Measurements from ENCODE around the gene CCN2. TPM values are rescaled to one million over a fixed set of nuclear protein-coding genes. Genes with fewer than 3 reads are reported as not detected.

CCN2 gene
- total and polyA plus RNA-seq, 2 donors (not counting 1 experiment from before 2014, with no cell fraction given): 0.81 to 1.3 TPM

DNA sequence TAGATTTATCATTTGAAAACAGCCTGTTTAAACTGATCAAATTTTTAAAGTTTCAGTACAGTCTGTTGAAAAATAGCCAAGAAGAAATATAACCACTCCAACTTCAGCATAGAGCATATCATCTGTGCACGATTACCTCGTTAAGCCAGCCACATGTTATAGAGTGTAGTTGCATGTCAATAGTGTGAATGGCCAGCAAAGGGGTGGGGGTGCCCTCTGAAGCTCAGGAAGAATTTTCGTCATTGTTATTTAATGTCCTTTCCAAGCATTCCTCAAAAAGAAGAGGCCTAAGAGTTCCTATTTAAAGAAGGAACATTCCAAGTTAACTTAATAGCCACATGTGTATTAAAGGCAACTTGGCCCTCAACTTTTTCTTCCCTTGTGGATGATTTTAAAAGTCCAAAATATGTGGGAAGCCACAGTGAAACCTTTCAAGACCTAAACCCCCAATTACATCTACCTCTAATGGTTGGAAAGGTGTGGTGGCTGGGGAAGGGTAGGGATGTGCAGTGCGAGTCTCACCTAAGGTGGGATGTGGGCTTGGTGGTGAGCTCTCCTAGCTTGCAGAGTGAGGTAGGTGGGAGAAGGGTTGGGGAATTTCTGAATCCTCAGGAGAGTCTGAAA is 1.8 kb upstream of the CCN2 start:
- WGBS (ENCODE audit: insufficient coverage): no CpG with 5 or more reads among the region's 4 CpGs
- no peaks in the 10 kb centered on the region for H3K9me3 ChIP-seq (ENCODE audit: control extremely low read depth in 1 of 3, control insufficient read depth in 2 of 3, insufficient read depth in 1 of 3, low read length in 2 of 3)
- H3K79me2 ChIP-seq (ENCODE audit: control insufficient read depth, insufficient read depth, low read length): no peaks in the 10 kb centered on the region
- H4K20me1 ChIP-seq (ENCODE audit: control insufficient read depth, insufficient read depth, low read length, poor library complexity, severe bottlenecking): no peaks in the 10 kb centered on the region
- H3K27me3 ChIP-seq (replicated peaks in 1 of 4; ENCODE audit: control extremely low read depth in 1 of 4, control insufficient read depth in 3 of 4, insufficient read depth in 4 of 4, low read length in 3 of 4): peaks cover 0 to 19% (median 17%) of the 10 kb centered on the region in 4 experiments
- H3K9ac ChIP-seq (ENCODE audit: low read length): no peak overlapping the region
- H3K27ac Mint-ChIP-seq: no peak overlapping the region
- H3K9me3 Mint-ChIP-seq (ENCODE audit: insufficient read depth): no peaks in the 10 kb centered on the region
- peaks cover 11 to 12% of the 10 kb centered on the region in 2 donors for H3K4me1 ChIP-seq (ENCODE audit: control insufficient read depth in 2 of 2, insufficient read depth in 2 of 2, low read length in 2 of 2)
- ChIA-PET POLR2A (interaction anchor here (0.6 kb wide), 1 partner anchor 152 kb away, joined by 3 read pairs; no protein-coding TSS in a partner anchor), CTCF (no interaction called here)
- no peak overlapping the region for H3K4me3 ChIP-seq (ENCODE audit: control extremely low read depth in 1 of 5, extremely low read depth in 1 of 5, insufficient read depth in 1 of 5, low read depth in 2 of 5, low read length in 4 of 5)
- DNase-seq: no peak
- H3K4me1 Mint-ChIP-seq: peaks cover 17% of the 10 kb centered on the region
- intact Hi-C loops (cut with micrococcal nuclease): no loop called here
- H3K36me3 ChIP-seq (replicated peaks in 1 of 2; ENCODE audit: control extremely low read depth in 1 of 2, control insufficient read depth in 1 of 2, extremely low read depth in 1 of 2, insufficient read depth in 2 of 2, low read length in 1 of 2): no peaks in the 10 kb centered on the region
- peaks cover 47% of the 10 kb centered on the region for H3K27me3 Mint-ChIP-seq
- TF ChIP-seq, protein P1, sequence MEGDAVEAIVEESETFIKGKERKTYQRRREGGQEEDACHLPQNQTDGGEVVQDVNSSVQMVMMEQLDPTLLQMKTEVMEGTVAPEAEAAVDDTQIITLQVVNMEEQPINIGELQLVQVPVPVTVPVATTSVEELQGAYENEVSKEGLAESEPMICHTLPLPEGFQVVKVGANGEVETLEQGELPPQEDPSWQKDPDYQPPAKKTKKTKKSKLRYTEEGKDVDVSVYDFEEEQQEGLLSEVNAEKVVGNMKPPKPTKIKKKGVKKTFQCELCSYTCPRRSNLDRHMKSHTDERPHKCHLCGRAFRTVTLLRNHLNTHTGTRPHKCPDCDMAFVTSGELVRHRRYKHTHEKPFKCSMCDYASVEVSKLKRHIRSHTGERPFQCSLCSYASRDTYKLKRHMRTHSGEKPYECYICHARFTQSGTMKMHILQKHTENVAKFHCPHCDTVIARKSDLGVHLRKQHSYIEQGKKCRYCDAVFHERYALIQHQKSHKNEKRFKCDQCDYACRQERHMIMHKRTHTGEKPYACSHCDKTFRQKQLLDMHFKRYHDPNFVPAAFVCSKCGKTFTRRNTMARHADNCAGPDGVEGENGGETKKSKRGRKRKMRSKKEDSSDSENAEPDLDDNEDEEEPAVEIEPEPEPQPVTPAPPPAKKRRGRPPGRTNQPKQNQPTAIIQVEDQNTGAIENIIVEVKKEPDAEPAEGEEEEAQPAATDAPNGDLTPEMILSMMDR (IDR thresholded peaks at IDR 0.05): no peak
- no peak for TF ChIP-seq EZH2 (IDR thresholded peaks at IDR 0.05; ENCODE audit: borderline replicate concordance, insufficient read depth, low read depth, low read length, poor library complexity, severe bottlenecking)
- H2AFZ ChIP-seq (ENCODE audit: insufficient read depth, low read depth, low read length, poor library complexity, severe bottlenecking): no peak overlapping the region
- no peak overlapping the region for H3K4me2 ChIP-seq (replicated peaks; ENCODE audit: low read depth, low read length, poor library complexity, severe bottlenecking)
- H3K4me3 Mint-ChIP-seq: no peak overlapping the region
- H3K27ac ChIP-seq (ENCODE audit: low read length in 2 of 2): no peak overlapping the region
- no peak for ATAC-seq (ENCODE audit: low read depth)

DNA sequence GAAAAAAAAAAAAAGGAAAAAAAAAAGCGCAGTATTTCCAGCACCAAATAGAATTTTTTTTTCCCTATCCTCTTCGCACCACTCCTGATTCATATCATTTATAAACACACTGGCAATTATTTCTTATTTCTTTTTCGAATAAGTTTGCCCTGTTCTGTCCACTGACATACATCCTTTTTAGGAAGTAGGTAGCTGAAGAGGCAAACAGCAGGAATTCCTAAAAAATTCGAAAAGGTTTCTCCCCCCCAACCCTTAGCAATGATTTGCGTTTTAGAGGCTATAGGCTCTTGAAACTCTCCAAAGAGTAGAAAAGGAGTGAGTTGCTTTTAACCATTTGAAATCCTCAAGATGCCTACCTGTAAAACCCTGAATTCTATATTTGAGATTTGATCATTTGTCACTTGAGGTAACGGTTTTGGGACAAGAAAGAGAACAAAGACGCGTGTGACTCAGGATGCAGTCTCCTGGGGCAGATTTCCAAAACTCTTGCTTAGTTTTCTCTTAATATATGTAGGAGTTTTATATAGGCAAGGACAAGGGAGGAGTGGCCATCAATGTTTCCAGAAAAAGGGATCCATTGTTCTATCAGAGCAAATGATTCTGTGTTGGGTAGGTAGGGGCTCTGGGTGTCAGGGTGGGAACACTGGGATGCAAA is 531 bp upstream of the CCN2 start:
- peak overlapping the region; percentile 77 for H2AFZ ChIP-seq (ENCODE audit: insufficient read depth, low read depth, low read length, poor library complexity, severe bottlenecking)
- H3K36me3 ChIP-seq (replicated peaks in 1 of 2; ENCODE audit: control extremely low read depth in 1 of 2, control insufficient read depth in 1 of 2, extremely low read depth in 1 of 2, insufficient read depth in 2 of 2, low read length in 1 of 2): no peaks in the 10 kb centered on the region
- no peaks in the 10 kb centered on the region for H3K9me3 ChIP-seq (ENCODE audit: control extremely low read depth in 1 of 3, control insufficient read depth in 2 of 3, insufficient read depth in 1 of 3, low read length in 2 of 3)
- H3K4me1 ChIP-seq (ENCODE audit: control insufficient read depth in 2 of 2, insufficient read depth in 2 of 2, low read length in 2 of 2): peaks cover 11 to 12% of the 10 kb centered on the region in 2 donors
- no peak for DNase-seq
- H3K79me2 ChIP-seq (ENCODE audit: control insufficient read depth, insufficient read depth, low read length): no peaks in the 10 kb centered on the region
- peak overlapping the region in 4 of 5 experiments; percentile 26 to 64 (median 60) for H3K4me3 ChIP-seq (ENCODE audit: control extremely low read depth in 1 of 5, extremely low read depth in 1 of 5, insufficient read depth in 1 of 5, low read depth in 2 of 5, low read length in 4 of 5)
- peaks cover 50% of the 10 kb centered on the region for H3K27me3 Mint-ChIP-seq
- H3K27ac ChIP-seq (ENCODE audit: low read length in 2 of 2): no peak overlapping the region
- no peak for ATAC-seq (ENCODE audit: low read depth)
- H3K27ac Mint-ChIP-seq: no peak overlapping the region
- CTCF ChIA-PET: interaction anchor here (0.7 to 2.2 kb wide), 6 partner anchors 26 to 328 kb away, joined by 3 to 11 read pairs (median 4); no protein-coding TSS in a partner anchor
- H3K9ac ChIP-seq (ENCODE audit: low read length): peak overlapping the region; percentile 63
- no peaks in the 10 kb centered on the region for H3K9me3 Mint-ChIP-seq (ENCODE audit: insufficient read depth)
- H3K27me3 ChIP-seq (replicated peaks in 1 of 4; ENCODE audit: control extremely low read depth in 1 of 4, control insufficient read depth in 3 of 4, insufficient read depth in 4 of 4, low read length in 3 of 4): peaks cover 0 to 19% (median 17%) of the 10 kb centered on the region in 4 experiments
- peaks cover 18% of the 10 kb centered on the region for H3K4me1 Mint-ChIP-seq
- peak overlapping the region; percentile 90 for H3K4me2 ChIP-seq (replicated peaks; ENCODE audit: low read depth, low read length, poor library complexity, severe bottlenecking)
- POLR2A ChIA-PET: no interaction called here
- H4K20me1 ChIP-seq (ENCODE audit: control insufficient read depth, insufficient read depth, low read length, poor library complexity, severe bottlenecking): no peaks in the 10 kb centered on the region
- 80% methylated on average over 1 of the region's 8 CpGs for WGBS (ENCODE audit: insufficient coverage)
- intact Hi-C loops (cut with micrococcal nuclease): loop anchor here (2.0 kb wide), 1 partner anchor 209 kb away; no protein-coding TSS in a partner anchor
- TF ChIP-seq, protein P1 (IDR thresholded peaks at IDR 0.05): no peak
- TF ChIP-seq EZH2 (IDR thresholded peaks at IDR 0.05; ENCODE audit: borderline replicate concordance, insufficient read depth, low read depth, low read length, poor library complexity, severe bottlenecking): no peak
- H3K4me3 Mint-ChIP-seq: peak overlapping the region; percentile 77

All from B cell (primary cell).